ENCODE data around the gene SNN. TPM values are rescaled to one million over a fixed set of nuclear protein-coding genes. Genes with fewer than 3 reads are reported as not detected.

Gene SNN
- total and polyA plus RNA-seq, 2 experiments from 2014 or later, result 16.7 to 18.8 TPM

DNA sequence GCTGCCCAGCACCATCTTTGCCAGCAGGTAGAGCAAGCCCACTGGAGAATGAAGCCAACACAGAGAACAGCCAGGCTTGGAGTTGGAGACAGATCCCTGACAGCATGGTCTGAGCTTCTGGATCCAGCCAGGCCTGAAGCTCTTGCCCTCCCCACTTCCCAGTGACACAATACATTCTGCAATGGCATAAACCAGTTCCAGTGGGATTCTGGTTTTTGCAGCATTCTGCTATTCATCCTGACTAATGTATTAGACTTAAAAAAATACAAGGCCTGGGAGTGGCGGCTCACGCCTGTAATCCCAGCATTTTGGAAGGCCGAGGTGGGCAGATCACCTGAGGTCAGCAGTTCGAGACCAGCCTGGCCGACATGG is 41.0 kb upstream of the SNN start:
- Histone ChIP-seq H3K27ac (no peak overlapping the region), H3K4me1 (ENCODE audit: insufficient read depth) (peaks cover 16% of the 10 kb centered on the region), H3K9me3 (ENCODE audit: low read depth) (no peaks in the 10 kb centered on the region), H2AFZ (no peak overlapping the region), H3K27me3 (no peaks in the 10 kb centered on the region), H3K79me2 (no peaks in the 10 kb centered on the region), H4K20me1 (ENCODE audit: insufficient read depth, poor library complexity, severe bottlenecking) (no peaks in the 10 kb centered on the region), H3K4me2 (no peak overlapping the region), H3K9me2 (replicated peaks; ENCODE audit: insufficient read depth) (no peaks in the 10 kb centered on the region), H3K4me3 (no peak overlapping the region), H3K36me3 (replicated peaks; ENCODE audit: insufficient read depth, low read depth) (no peaks in the 10 kb centered on the region)
- TF ChIP-seq EZH2phosphoT487 (IDR thresholded peaks at IDR 0.05; ENCODE audit: low read depth, severe bottlenecking, unreplicated experiment) (no peak), EZH2 (IDR thresholded peaks at IDR 0.05; ENCODE audit: borderline replicate concordance) (no peak)
- TF ChIP-seq, protein P1, sequence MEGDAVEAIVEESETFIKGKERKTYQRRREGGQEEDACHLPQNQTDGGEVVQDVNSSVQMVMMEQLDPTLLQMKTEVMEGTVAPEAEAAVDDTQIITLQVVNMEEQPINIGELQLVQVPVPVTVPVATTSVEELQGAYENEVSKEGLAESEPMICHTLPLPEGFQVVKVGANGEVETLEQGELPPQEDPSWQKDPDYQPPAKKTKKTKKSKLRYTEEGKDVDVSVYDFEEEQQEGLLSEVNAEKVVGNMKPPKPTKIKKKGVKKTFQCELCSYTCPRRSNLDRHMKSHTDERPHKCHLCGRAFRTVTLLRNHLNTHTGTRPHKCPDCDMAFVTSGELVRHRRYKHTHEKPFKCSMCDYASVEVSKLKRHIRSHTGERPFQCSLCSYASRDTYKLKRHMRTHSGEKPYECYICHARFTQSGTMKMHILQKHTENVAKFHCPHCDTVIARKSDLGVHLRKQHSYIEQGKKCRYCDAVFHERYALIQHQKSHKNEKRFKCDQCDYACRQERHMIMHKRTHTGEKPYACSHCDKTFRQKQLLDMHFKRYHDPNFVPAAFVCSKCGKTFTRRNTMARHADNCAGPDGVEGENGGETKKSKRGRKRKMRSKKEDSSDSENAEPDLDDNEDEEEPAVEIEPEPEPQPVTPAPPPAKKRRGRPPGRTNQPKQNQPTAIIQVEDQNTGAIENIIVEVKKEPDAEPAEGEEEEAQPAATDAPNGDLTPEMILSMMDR (IDR thresholded peaks at IDR 0.05; ENCODE audit: poor library complexity), result no peak
- 98% methylated on average over 5 of the region's 5 CpGs for WGBS (ENCODE audit: low lambda C conversion rate, missing lambda C conversion rate)
- DNase-seq (ENCODE audit: low spot score), result no peak

DNA sequence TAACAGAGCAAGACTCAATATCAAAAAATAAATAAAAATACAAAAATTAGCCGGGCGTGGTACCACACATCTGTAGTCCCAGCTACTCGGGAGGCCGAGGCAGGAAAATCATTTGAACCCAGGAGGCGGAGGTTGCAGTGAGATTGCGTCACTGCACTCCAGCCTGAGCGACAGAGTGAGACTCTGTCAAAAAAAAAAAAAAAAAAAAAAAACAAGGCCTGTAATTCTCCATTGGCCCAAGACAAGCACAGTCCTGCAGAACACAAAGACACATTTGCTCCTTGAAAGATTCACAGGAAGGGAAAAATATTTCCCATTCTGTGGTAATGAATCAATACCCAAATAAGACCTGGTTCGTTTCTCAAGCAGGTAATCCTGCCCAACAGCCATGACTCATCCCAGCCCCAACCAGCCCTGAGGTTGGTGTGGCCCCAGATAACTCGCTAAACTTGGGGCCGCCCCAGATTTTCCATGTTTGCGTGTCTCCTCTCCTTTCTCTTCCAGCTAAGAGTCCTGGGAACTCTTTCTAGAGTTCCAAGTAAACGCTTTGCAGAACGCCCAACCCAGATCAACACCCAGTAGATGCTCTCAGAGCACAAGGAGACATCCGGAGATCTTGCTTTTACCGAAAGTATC is 40.3 kb upstream of the SNN start:
- Histone ChIP-seq H3K36me3 (replicated peaks; ENCODE audit: insufficient read depth, low read depth) (no peaks in the 10 kb centered on the region), H3K4me1 (ENCODE audit: insufficient read depth) (peaks cover 18% of the 10 kb centered on the region), H3K4me3 (no peak overlapping the region), H3K9me2 (replicated peaks; ENCODE audit: insufficient read depth) (no peaks in the 10 kb centered on the region), H3K27ac (peak overlapping the region; percentile 40), H3K79me2 (no peaks in the 10 kb centered on the region), H3K9me3 (ENCODE audit: low read depth) (no peaks in the 10 kb centered on the region), H3K27me3 (no peaks in the 10 kb centered on the region), H4K20me1 (ENCODE audit: insufficient read depth, poor library complexity, severe bottlenecking) (no peaks in the 10 kb centered on the region), H2AFZ (no peak overlapping the region), H3K4me2 (no peak overlapping the region)
- DNase-seq (ENCODE audit: low spot score), result peak; percentile 54
- 72% methylated on average over 15 of the region's 15 CpGs for WGBS (ENCODE audit: low lambda C conversion rate, missing lambda C conversion rate)
- TF ChIP-seq EZH2phosphoT487 (IDR thresholded peaks at IDR 0.05; ENCODE audit: low read depth, severe bottlenecking, unreplicated experiment) (no peak), EZH2 (IDR thresholded peaks at IDR 0.05; ENCODE audit: borderline replicate concordance) (no peak)
- TF ChIP-seq, protein P1 (IDR thresholded peaks at IDR 0.05; ENCODE audit: poor library complexity), result no peak

DNA sequence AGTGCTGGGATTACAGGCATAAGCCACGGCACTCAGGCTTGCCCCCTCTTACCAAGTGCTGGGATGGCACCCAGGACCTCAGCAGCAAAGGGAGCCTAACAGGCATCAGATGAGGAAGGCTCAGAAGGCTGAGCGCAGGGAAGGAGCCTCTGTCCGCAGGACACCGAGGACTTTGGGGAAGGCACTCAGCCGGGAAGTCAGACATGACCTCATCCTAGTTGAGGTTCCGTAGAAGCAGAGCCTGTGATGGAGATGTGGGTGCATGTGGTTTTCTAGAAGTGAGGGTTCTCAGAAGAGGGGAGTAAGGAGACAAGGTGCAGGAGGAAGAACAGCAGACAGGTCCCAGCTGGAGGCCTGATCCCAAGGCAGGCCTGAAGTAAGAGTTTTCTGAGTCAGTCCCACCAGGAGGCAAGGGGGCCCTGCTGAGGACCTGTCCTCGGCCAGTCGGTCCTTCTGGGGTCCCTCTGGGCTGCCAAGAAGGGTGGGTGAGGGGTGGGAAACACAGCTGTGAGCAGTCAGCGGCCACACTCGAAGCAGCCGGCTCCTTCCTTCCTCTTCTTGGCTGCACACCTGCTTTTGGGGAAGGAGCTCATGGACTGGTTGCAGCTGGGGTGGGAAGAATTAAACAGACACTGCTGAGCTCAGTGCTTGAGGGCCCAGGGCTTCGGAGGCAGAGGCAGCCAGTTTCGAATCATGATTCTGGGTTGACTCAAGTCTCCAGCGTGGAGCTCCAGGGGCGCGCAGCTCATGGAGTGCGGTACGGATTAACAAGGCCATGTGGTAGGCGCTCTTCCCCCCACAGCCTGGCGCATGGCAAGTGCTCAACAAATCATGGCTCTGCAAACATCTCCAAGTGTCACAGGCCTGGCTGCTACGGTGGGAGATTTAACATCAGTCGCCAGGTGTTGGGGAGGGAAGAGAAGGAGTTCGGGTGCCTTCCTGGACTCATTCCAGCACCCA is 38.9 kb upstream of the SNN start:
- Histone ChIP-seq H3K4me1 (ENCODE audit: insufficient read depth) (peaks cover 23% of the 10 kb centered on the region), H3K27me3 (no peaks in the 10 kb centered on the region), H3K36me3 (replicated peaks; ENCODE audit: insufficient read depth, low read depth) (no peaks in the 10 kb centered on the region), H2AFZ (no peak overlapping the region), H3K4me3 (no peak overlapping the region), H3K79me2 (no peaks in the 10 kb centered on the region), H3K4me2 (no peak overlapping the region), H3K9me3 (ENCODE audit: low read depth) (no peaks in the 10 kb centered on the region), H4K20me1 (ENCODE audit: insufficient read depth, poor library complexity, severe bottlenecking) (no peaks in the 10 kb centered on the region), H3K9me2 (replicated peaks; ENCODE audit: insufficient read depth) (no peaks in the 10 kb centered on the region), H3K27ac (peak overlapping the region; percentile 40)
- WGBS (ENCODE audit: low lambda C conversion rate, missing lambda C conversion rate), result 84% methylated on average over 23 of the region's 23 CpGs
- no peak for DNase-seq (ENCODE audit: low spot score)
- TF ChIP-seq, protein P1 (IDR thresholded peaks at IDR 0.05; ENCODE audit: poor library complexity), result no peak
- TF ChIP-seq EZH2 (IDR thresholded peaks at IDR 0.05; ENCODE audit: borderline replicate concordance) (no peak), EZH2phosphoT487 (IDR thresholded peaks at IDR 0.05; ENCODE audit: low read depth, severe bottlenecking, unreplicated experiment) (no peak)
